ENCODE measurements around the gene CD44. TPM values are rescaled to one million over a fixed set of nuclear protein-coding genes. Genes with fewer than 3 reads are reported as not detected.
A peak's percentile ranks its signal among the peaks of the same experiment; 100 is the strongest.
"Not testable (repeated sequence)": the region's sequence is repeated elsewhere in the genome, so short reads cannot be mapped to it uniquely, and the experiment has no call there.

Gene CD44
- total RNA-seq, 1 experiment from 2014 or later: 200 TPM

DNA sequence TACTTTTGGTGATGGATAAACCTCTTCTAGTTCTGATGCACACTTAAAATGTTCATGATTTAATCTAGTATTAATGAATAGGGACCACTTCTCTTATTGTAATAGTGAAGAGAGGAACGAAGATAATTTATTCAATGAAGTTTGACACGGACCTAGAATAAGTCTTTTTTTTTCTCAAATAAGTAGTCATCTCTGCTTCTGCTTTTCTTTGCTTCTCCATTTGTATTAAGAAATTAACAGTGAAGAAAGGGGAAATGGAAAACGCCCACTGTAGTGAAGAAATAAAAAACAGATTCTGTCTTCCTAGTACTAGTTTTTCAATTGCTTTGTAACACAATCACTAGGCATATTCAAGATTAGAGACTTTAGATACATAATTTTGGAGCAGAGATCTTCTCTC lies 73.0 kb downstream of the CD44 start:
- DNase-seq (ENCODE audit: low read depth): no peak

DNA sequence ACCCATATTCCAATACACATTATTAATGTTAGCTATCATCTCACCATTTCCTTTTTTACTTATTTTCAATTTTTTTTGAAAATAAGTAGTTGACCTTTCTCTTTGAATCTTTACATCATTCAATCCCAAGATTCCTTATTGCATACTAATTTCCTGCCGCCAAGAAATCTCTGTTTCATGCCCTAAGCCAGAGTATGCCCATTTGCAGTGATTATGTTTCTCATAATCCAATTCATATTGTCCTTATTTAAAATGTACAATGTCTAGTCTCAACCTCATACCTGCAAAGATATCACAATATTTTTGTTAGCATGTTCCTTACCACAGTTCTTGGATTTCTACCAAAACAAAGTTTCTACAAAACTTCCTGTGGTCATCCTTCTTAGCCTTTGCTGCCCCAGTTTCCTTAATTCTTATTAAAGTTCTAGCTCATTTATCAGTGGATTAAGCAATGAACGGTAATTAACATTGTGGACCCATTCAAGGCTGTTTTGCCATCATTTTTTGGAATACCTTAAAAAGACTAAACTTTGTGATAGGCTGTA lies 75.3 kb downstream of the CD44 start:
- no peak for DNase-seq (ENCODE audit: low read depth)

DNA sequence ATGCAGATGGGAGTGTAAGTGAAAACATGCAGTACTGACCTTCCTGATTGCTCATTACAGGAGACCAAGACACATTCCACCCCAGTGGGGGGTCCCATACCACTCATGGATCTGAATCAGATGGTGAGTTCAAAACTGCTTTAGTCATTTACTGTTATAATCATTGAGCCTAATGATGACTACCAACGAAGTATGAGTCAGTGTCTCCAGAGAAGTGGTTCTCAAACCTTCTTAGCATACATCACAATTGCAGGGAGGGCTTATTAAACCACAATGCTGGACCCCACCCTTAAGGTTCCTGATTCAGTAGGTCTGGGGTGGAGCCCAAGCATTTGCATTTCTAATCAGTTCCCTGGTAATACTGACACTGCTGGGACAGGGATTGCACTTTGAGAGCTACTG lies 75.8 kb downstream of the CD44 start:
- peak; percentile 97 for DNase-seq (ENCODE audit: low read depth)

DNA sequence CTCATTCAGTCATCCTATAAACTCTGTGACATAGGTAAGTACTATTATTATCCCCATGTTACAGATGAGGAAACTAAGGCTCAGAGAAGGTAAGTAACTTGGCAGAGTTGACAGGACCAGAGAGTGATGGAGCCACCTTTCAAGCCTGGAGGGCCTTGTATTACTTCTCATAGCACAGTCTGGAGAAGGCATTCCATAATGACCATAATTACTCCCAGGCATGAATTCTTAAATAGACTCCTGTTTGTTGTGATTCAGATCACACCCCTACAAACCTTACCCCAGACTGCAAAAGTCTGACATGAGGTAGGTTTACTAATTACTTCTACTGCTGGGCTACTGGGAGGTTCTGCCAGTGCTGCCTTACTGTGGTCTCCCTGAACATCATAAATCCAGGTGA lies 77.0 kb downstream of the CD44 start:
- peak; percentile 19 for DNase-seq (ENCODE audit: low read depth)

DNA sequence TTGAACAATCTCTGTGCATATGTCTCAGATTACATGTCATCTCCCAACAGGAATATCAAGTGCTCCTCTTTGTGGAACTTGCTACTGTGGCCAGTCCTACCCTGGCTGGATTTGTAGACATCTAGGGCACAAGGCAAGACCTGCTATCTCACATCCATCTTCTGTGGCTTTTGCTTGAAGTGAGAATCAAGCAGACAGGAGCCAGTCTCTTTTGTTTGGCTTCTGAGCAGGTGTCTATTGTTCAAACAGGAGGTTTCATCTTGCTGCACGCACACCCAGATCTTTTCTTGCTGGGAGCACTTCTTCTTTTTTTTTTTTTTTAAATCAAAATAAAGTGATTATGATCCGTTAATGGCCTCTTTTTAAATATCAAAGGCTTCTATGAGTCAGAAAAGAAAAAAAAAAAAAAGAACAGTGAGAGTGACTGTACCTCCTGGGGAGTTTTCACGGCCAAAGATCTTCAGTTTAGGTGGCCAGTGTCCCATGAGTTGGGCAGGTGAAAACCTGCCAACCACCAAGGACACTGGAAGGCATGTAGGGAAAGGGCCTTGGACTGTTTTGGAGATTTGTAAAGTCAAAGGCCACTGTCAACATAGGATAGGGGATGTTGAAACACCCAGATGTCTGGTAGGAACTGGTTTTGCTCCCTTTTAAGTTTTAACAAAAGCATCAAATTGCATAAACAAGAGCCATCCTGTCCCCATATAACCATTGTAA lies 78.1 kb downstream of the CD44 start:
- DNase-seq (ENCODE audit: low read depth): no peak

DNA sequence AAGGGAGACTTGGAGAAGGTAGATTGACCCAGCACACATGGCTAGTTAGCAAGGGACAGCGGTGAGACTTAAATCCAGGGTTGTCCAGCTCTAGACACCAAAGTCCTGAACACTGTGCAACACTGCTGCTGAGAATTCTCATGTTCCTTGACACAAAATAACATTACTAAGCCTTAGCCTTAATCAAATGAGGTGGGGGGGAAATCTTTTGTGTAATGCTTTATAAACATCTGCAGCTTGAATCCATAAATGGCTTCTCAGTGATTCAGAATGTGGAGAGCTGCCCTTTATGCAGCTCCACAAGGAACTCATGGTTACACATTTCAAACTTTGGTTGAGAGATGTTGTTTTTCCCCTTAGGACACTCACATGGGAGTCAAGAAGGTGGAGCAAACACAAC lies 80.0 kb downstream of the CD44 start:
- no peak for DNase-seq (ENCODE audit: low read depth)

DNA sequence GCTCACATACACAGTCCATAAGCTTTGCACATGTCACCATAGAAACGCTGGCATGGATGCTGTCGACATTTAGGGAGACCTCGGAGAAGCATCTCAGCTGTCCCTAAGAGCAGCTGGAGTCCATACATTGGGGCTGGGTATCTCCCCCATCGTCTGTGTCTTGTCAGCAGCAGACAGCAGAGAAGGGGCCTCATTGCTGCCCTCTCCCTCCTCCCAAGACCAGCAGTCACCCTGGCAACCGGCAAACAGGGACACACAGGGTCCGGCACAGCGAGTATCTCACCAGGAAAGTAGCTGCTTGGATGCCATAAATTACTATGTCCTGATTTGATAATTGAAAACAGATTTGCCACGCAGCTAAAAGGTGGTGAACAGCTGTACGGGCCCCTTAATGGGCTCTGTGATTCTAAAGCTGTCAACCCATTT lies 84.4 kb downstream of the CD44 start:
- no peak for DNase-seq (ENCODE audit: low read depth)

DNA sequence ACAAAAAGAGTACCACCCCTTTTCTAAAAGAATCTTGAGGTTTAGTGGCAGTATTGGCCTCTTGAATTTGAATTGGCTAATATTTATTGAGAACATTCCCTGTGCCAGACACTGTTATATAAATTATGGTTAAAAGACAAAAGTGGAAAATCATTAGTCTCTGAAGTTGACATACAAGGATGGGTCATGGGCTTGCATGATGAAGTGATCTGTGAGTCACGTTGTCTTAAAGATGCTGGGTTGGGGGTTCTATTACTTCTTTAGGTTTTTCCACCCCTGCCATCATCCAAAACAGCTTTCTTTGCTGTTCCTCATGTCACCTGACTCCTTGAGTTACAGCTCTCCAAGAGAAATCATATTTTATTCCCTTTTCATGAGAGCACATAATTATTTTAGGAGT lies 85.0 kb downstream of the CD44 start:
- no peak for DNase-seq (ENCODE audit: low read depth)

DNA sequence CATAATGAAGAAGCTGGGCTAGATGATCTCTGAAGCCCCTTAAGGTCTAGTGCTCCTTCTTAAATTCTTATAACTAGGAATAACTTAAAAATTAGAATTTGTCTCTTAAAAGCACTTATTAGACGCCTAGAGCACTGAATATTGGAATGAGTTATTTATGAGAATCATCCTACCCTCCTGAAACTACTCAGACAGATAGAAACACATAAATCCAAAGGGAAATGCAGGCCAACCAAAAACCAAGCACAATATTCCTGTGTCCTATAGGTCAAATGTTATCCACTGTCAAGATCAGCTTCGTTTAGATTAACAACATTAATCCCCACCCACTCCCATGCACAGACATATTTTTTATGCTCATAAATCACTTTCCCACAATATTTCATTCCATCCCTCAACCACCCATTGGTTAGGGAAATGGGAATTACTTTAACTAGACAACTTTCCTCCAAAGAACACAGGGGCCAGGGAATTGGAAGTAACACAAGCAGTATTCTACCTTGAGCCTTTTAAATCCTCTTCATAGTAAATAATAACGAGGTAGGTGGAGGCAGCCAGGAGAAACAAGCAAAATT lies 87.1 kb downstream of the CD44 start:
- no peak for DNase-seq (ENCODE audit: low read depth)

DNA sequence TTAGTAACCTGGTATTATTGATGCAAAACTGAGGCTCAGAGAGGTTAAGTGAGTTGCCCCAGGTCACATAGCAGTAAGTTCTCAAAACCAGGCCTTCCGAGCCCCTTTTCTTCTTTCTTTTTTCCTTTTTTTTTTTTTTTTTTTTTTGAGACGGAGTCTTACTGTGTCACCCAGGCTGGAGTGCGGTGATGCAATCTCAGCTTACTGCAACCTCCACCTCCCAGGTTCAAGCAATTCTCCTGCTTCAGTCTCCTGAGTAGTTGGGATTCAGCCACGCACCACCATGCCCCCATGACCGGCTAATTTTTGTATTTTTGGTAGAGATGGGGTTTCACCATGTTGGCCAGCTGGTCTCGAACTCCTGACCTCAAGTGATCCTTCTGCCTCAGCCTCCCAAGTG lies 87.8 kb downstream of the CD44 start:
- not testable (repeated sequence) for DNase-seq (ENCODE audit: low read depth)

DNA sequence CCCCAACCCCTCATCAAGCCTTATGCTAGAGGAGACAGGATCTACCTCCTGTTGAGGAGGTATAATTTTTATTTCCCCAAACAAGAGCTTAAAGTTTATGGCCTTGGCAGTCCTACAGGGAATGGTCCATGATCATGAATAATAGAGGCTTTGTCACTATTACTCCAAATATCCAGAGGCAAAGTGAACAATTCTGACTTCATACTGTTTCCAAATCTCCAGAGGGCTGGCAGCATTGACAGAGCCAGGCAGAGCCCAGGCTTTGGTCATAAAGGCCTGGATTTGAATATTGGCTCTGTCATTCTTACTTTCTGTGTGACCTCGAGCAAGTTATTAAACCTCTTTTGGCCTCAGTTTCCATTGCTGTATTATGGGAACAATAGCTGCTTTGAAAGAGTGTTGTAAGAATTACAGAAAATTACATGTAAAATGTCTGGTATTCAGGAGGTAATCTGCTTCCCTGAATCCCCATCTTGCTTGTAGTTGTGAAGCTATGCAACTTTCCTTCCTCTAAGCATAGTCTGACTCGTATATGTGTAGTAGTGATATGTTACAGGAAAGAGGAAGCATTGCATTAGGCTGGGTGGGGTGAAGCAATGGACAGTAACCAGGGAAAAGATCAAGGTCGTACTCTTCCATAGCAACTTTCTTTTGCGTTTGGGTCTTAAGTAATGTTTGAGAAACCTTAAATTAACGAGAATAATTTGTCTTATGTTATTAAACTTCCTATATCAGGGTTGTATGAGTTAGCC lies 88.8 kb downstream of the CD44 start:
- no peak for DNase-seq (ENCODE audit: low read depth)

DNA sequence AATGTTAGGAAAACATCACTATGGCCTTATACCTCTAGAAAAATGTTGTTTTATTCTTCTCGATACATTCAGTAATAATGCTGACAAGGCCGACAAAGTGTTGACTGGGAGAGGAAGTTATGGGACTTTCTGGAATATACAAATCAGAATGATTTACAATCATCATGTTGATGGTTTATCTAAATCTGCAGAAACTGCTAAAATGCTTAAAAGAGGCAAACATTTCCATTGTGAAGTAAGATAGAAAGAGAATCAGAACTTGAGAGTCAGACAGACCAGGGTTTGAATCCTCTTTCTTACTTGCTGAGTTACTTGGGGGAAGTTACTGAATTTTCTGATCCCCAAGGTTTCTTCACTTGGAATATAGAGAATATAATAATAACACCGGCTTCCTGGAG lies 89.4 kb downstream of the CD44 start:
- DNase-seq (ENCODE audit: low read depth): no peak

DNA sequence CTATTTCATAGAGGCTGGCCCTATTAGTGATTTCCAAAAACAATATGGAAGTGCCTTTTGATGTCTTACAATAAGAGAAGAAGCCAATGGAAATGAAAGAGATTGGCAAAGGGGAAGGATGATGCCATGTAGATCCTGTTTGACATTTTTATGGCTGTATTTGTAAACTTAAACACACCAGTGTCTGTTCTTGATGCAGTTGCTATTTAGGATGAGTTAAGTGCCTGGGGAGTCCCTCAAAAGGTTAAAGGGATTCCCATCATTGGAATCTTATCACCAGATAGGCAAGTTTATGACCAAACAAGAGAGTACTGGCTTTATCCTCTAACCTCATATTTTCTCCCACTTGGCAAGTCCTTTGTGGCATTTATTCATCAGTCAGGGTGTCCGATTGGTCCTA lies 91.4 kb downstream of the CD44 start:
- no peak for DNase-seq (ENCODE audit: low read depth)

DNA sequence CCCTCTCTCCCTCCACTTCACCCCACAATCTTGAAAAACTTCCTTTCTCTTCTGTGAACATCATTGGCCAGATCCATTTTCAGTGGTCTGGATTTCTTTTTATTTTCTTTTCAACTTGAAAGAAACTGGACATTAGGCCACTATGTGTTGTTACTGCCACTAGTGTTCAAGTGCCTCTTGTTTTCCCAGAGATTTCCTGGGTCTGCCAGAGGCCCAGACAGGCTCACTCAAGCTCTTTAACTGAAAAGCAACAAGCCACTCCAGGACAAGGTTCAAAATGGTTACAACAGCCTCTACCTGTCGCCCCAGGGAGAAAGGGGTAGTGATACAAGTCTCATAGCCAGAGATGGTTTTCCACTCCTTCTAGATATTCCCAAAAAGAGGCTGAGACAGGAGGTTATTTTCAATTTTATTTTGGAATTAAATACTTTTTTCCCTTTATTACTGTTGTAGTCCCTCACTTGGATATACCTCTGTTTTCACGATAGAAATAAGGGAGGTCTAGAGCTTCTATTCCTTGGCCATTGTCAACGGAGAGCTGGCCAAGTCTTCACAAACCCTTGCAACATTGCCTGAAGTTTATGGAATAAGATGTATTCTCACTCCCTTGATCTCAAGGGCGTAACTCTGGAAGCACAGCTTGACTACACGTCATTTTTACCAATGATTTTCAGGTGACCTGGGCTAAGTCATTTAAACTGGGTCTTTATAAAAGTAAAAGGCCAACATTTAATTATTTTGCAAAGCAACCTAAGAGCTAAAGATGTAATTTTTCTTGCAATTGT lies 92.3 kb downstream of the CD44 start:
- DNase-seq (ENCODE audit: low read depth): no peak

DNA sequence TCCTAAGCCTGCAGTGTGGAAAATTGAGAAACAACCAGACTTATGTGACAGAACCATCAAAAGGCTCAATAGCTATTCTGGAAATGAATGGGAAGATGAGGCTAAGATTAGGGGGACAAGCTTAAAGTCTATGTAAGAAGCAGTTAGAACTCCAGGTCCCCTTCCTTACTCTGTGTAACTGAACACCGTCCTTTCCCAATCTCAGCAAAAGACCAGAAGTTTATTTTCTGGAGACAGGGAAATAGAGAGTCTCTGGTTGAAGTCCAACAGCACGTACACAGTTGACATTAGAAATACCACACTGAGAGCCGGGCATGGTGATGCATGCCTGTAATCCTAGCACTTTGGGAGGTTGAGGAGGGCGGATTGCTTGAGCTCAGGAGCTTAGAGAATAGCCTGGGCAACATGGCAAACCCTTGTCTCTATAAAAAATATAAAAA lies 93.9 kb downstream of the CD44 start:
- no peak for DNase-seq (ENCODE audit: low read depth)

DNA sequence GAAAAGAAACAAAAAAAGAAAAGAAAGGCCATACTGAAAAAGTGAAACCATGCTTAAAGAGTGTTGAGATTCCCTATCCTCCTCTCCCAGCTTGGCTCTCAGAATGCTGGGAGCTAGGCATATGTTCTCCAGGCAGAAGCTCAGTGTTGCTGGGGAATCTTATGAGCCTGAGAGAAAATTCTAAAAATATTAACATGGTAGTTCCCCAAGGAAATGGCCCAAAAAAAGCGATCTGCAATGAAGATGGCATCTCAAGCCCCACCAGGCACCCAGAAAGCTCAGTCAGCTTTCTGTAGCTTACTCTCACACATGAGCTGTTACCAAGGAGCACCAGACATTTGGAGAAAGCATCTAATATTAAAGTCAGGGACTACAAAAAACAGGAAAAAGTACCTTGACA lies 94.5 kb downstream of the CD44 start:
- DNase-seq (ENCODE audit: low read depth): no peak

DNA sequence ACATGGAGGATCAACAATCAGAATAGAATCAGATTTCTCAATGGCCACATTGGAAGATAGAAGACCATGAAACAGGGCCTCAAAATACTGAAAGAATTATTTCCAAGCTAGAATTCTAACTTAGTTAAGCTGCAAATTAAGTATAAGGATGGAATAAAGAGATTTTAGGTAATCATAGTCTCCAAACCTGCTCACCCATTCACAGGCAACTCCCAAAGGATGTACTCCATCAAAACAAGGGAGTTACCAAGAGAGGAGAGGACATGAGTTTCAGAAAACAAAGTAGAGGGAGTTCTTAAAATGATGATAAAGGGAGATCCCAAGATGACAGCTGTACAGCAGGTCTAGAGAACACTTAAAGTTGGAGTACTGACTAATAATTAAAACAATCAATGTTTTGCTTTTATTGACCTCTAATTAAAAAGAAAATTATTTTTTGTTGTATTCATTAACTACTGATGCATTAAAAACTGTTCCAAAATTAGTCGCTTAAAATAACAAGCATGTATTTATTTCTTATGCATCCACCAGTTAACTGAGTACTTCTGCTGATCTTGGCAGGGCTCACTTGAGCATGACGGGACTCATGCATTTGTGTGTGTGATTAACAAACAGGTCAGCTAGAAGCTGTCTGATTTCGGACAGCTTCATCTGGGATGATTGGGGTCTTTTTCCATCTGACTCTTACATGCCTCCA lies 95.6 kb downstream of the CD44 start:
- no peak for DNase-seq (ENCODE audit: low read depth)

DNA sequence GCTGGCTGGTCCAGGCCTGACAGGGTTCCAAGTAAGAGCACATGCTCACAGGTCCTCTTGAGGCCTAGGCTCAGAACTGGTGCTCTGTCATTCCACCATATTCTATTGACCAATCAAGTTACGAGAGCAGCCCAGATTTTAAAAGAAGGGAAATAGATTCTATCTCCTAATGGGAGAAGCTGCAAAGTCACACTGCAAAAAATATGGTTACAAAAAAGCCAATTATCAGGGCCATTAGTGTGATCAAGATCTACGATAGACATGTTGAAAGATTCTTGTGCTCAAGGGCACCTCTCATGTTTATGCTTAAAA lies 96.1 kb downstream of the CD44 start:
- DNase-seq (ENCODE audit: low read depth): no peak

DNA sequence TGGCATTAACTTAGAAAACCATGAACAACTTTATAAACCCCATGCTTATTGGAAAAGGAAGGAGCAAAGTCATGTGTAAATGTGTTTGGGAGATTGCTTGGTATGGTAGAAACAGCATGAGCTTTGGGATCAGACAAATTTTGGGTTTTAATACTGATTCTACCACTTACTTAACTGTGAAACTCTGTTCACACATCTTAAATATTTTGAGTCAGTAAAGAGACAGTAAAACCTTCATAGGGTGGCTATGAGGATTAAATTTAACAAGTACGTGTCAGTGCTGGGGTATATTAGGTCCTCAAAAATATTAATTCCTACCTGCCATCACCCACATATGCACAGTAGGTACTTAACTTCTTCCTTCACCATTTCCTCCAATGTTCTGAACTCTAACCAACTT lies 96.5 kb downstream of the CD44 start:
- DNase-seq (ENCODE audit: low read depth): no peak

DNA sequence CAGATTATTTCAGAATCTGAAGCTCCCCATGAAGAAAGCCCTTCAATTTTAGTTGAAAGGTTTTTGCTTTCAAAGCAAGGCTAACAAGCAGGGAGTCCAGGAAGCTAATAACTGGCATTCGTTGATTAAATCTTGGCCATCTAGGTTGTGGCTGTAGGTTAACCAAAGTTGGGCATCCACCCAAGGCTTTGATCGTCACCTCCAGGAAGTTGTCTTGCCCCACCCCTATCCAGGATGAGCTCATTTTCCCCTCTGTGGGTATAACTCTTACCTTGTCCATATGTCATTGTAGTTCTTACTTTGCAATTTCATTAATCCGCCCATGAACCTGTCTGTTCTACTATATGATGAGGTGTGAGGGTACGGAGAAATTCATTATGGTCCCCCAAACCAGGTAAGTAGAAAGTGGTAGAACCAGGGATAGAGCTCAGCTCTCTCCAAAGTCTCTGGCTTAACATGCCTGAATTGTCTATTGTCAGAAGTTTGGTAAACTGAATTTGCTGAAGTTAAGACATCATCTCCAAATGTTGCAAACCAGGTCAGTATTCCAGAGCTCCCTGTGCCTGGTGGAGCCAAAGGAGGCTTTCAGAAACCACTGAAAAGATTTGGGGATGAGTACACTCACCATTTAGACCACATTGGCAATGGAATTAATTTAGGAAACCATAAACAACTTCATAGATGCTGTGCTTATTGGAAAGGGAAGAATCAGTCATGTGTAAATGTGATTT lies 97.1 kb downstream of the CD44 start:
- DNase-seq (ENCODE audit: low read depth): peak; percentile 90

DNA sequence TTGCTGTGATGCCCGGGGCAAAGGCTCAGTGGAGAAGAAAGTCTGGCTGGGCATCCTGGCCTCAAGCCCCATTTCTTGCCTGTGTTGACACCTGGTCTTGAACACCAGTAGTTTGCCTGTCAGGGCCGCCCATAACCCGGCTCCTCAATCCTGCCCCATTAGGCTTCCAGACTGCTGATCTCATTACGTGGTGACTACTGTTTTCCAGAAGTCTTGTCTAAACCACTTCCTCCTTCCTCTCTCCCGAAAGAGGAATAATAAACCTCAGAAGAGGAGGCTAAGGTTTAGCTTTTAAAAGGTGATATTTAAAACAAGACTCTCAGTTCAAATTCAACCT lies 97.7 kb downstream of the CD44 start:
- DNase-seq (ENCODE audit: low read depth): peak; percentile 83

All from Daoy (cell line).